HG03280 (cell line): ENCODE results near the gene FHOD3.

Experiments
- ATAC-seq: cut with Tn5 transposase; IDR thresholded peaks from one replicate; pipeline ENCODE4 v1.9.1; 2021; ENCODE audit warnings: mild to moderate bottlenecking, moderate library complexity; ENCODE audit not compliant: unreplicated experiment

FHOD3 gene

DNA sequence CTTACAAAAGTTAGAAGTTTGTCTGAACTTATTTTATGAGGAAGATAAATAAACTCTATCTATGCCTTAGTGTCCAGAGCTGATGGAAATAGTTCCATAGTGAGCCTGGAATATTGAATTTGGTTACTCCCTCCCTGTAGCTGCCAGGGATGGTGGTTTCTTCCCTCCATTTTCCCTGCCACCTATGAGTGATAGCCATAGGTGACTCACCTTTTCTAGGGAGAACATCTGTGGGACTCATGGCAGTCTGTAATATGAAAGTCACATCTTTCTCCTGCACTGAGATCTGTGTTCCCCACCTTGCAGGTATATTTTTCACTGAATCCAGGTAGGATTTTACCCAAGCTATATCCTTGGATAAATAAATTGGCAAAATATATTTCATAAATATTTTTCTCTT, 382.5 kb downstream of the FHOD3 start:
- no peak for ATAC-seq

- ATAC-seq, result no peak
These were observed 388.1 kb downstream of the FHOD3 start for GRCh38 chr18:36685580-36685979.

- peak; percentile 80 for ATAC-seq
These were observed 390.8 kb downstream of the FHOD3 start for GRCh38 chr18:36688020-36688965.

DNA sequence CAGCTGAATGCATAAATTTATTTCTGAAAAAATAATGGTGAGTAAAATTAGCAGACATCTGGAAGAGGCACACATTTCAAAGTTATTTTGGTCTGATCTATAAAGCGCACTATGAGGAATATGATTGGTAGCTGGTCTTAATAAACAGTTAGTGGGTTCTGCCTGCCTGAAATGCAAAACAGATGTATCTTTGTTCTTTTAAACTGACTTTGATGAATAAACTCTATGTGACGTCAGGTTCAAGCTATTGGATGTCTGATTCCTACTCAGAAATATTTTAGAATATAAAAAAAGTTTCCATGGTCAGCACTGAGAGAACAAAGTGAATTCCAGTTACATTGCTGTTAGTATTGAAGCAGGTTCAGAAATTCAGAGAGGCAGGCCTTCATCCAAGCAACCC, 394.9 kb downstream of the FHOD3 start:
- no peak for ATAC-seq

- no peak for ATAC-seq
These were observed 395.4 kb downstream of the FHOD3 start for GRCh38 chr18:36692921-36693332.

DNA sequence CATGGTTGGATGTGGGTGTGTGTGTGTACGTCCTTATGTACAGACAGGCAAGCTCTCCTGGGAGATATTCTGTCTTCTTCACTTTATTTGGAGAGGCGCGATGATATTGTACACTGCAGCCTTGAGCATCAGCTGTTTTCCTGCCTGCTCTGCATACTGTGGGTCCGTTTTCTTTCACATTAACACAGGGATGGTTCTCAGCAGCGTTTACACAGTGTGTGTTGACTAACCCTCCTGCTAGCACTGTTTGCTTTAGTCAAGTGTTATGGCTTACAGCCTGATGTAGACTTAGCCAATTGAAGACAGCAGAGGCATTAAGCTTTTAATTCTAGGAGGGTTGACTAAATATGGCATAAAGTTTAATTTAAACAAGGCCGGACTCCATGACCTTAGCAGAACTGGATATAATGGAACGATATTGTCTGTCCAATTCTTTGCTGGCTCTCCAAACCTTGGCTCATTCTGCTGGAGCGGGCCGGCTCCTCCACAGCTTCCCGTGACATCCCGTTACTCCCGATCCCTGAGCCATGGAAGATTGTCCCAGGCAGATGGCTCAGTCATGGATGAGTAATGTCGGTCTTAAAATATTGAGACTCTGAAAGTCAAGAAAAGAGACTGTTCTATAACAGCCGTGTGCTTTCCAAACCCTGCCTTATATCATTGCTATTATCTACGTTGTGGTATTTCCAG, 396.6 kb downstream of the FHOD3 start:
- ATAC-seq, result no peak

- ATAC-seq, result no peak
These were observed 398.3 kb downstream of the FHOD3 start for GRCh38 chr18:36695806-36696205.

DNA sequence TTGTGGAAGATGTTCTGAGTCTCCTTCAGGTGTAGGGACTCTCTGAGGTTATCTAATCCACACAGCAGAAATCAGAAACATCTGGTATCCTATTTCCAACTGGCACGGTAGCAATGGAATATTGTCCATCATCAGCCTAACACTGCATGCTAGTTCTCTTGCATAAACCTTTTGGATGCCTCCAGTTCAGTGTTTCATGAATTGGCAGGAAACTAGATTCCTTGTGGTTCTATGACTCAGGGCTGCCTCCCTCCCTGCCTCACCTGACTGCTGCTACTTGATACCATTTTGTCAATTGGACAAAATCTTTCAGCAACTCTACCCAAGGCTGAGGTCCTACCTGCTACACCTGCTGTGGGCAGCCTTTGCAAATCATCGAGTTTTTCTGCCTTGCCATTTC, 400.4 kb downstream of the FHOD3 start:
- no peak for ATAC-seq

GRCh38 chr18:36700955-36701354, 403.4 kb downstream of the FHOD3 start:
- no peak for ATAC-seq

DNA sequence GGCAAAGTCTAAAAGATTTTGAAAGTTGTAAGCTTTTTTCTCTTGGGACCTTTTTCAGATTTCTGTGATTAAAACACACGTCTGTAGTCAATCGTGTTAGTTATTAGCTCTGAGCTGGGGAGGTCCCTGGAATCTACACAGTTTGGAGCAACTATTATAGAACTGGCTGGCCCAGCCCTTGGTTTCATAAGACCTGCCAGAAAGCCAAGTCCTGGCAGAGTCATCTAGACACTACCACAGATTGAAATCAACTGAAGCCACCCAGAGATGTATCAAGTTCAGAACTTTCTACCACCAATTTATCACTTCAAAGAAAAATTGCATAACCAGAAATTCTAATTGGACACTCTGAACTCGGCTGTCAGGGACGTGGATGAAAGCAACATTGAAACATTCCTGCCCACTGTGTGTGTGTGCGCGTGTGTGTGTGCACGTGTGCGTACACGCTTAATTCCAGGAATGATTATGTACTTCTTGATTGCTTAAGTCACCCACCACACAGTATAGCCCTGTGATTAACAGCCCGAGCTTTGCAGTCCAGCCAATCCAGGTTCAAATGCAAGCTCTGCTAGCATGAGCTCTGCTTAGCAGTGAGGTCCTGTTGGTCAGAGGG, 405.0 kb downstream of the FHOD3 start:
- ATAC-seq, result no peak

- ATAC-seq, result no peak
These were observed 406.6 kb downstream of the FHOD3 start for GRCh38 chr18:36704156-36704555.

DNA sequence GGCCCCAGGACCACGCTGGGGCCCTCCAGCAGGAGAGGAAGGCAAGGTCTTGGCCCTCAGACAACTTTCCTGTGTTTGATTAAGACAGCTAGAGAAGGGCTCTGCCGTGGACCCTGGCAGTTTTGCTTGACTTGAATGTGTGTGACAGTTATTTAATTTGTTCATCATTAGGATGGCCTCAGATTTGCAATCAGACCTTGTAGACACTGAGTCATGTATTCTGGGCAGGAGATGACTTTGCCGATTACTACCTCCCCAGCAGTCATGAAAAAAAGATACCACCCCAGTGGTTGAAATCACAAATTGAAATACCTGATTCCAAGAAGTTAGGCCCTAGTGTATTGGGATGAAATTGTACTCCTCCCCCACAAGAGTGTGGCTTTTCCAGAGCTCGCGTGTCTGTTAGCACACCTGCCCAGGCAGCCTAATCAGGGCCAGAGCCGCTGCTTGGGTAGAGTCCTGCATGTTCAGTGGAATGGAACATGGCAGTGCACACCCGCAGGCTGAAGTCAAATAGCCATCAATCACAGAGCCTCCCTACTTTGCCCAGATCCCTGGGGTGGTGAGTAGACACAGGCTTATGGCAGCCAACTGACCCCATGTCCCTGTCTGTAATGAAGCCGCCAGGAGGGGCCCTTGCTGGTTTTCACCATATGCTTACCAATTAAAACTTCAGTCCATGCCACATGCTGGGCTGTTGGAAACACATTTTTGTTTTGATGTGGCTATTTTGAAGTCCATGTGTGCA, 408.8 kb downstream of the FHOD3 start:
- no peak for ATAC-seq

DNA sequence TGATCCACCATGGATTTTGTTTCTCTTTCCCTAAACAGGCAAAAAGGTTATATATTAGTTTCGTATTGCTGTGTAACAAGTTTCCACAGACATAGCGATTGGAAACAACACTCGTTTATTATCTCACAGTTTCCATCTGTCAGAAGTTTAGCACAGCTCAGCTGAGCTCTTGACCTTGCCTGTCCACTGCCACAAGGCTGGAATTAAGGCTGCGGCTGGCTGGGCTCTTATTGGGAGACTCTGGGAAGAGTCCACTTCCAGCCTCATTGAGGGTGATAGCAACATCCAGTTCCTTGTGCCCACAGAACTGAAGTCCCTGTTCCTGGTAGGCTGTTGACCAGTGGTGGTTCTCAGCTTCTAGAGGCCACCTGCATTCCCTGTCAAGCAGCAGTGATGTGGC, 410.9 kb downstream of the FHOD3 start:
- no peak for ATAC-seq

DNA sequence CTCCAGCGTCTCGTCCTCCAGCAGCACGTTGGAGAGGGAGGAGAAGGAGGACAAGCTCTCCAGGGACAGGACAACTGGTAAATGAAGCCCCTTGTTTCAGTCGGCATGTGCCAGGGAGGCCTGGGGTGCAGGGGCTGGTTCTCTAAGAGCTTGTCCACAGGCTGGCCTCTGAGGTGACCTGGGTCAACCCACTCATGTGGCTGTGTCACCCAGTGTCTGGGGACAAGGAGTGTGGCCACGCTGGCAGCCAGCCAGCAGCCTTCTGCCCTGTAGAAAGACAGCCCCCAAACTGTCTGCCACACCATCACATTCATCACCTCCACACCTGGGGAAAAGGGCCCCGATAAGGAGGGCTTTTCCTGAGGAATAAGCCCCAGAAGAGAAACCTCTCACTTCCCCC, 411.8 kb downstream of the FHOD3 start:
- ATAC-seq, result no peak

- ATAC-seq, result no peak
These were observed 413.7 kb downstream of the FHOD3 start for GRCh38 chr18:36711014-36711725.

GRCh38 chr18:36711813-36712444, 414.4 kb downstream of the FHOD3 start:
- no peak for ATAC-seq

DNA sequence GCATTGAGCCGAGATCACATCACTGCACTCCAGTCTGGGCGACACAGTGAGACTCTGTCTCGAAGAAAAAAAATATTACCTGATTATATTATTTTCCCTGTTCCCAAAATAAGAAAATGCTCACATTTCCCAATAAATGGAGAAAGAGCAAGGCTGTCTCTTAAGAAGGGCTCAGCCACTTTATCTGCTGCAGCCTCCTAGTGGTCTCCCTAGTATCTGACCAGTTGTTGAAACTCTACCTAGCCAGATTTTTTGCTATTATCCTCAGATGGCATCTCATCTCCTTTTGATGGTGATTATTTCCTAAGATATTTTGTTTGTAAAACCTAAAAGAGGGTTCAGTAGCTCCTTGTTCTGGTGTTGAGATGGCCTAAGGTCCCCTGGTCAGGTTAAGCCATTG, 417.0 kb downstream of the FHOD3 start:
- ATAC-seq, result no peak

DNA sequence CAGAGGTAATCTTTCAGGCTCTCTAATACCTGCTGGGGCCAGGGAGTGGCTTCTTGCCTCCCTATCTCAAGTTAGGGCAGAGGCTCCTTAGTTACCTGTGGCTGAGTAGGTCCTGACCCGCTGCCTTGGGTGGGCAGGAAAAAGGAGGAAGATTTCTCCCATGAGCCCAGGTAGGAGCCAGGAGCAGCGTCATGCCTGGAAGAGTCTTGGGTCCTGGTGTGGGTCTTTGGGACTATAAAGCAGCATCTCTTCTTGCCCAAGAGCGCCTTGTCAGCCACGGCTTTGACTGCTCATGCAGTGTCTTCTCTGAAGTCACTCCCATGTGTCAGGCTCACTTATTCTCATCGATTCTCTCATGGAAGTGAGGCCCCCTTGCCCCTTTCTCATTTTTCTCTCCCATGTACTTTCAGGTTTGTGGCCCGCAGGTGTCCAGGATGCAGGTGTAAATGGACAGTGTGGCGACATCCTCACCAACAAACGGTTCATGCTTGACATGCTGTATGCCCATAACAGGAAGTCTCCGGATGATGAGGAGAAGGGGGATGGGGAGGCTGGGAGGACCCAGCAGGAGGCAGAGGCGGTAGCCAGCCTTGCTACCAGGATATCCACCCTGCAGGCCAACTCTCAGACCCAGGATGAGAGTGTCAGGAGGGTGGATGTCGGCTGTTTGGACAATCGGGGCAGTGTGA, 420.1 kb downstream of the FHOD3 start:
- ATAC-seq, result no peak

- no peak for ATAC-seq
These were observed 421.3 kb downstream of the FHOD3 start for GRCh38 chr18:36718705-36719328.
